ENCODE results near the gene GPR146. TPM values are rescaled to one million over a fixed set of nuclear protein-coding genes. Genes with fewer than 3 reads are reported as not detected.

GPR146 gene
- total RNA-seq, 2 donors from 2014 or later: 9.0 to 20.3 TPM

GRCh38 chr7:1090236-1090635 lies 45.9 kb downstream of the GPR146 start:
- H3K27ac ChIP-seq: no peak overlapping the region
- DNase-seq (ENCODE audit: low spot score): no peak
- no peaks in the 10 kb centered on the region for H3K9me3 ChIP-seq
- no peak for TF ChIP-seq CTCF (IDR thresholded peaks at IDR 0.05)
- H3K4me3 ChIP-seq: no peak overlapping the region
- H3K4me1 ChIP-seq (ENCODE audit: control insufficient read depth in 1 of 2, low read depth in 2 of 2): peaks cover 16 to 40% of the 10 kb centered on the region in 2 donors
- H3K36me3 ChIP-seq: peaks cover 8% of the 10 kb centered on the region
- no peaks in the 10 kb centered on the region for H3K27me3 ChIP-seq (replicated peaks; ENCODE audit: insufficient read depth)
- ATAC-seq (ENCODE audit: insufficient number of reproducible peaks, low FRiP score, low read depth): no peak

- Histone ChIP-seq H3K27ac (no peak overlapping the region), H3K36me3 (peaks cover 8% of the 10 kb centered on the region), H3K4me3 (no peak overlapping the region), H3K9me3 (no peaks in the 10 kb centered on the region), H3K27me3 (replicated peaks; ENCODE audit: insufficient read depth) (no peaks in the 10 kb centered on the region), H3K4me1 (ENCODE audit: control insufficient read depth in 1 of 2, low read depth in 2 of 2) (peaks cover 16 to 40% of the 10 kb centered on the region in 2 donors)
- ATAC-seq (ENCODE audit: insufficient number of reproducible peaks, low FRiP score, low read depth) (no peak), DNase-seq (ENCODE audit: low spot score) (no peak)
- TF ChIP-seq CTCF (IDR thresholded peaks at IDR 0.05): no peak
Measured at GRCh38 chr7:1090686-1091643, 46.6 kb downstream of the GPR146 start.

- ATAC-seq (ENCODE audit: insufficient number of reproducible peaks, low FRiP score, low read depth) (no peak), DNase-seq (ENCODE audit: low spot score) (no peak)
- H3K4me1 ChIP-seq (ENCODE audit: control insufficient read depth in 1 of 2, low read depth in 2 of 2): peaks cover 11 to 40% of the 10 kb centered on the region in 2 donors
- H3K36me3 ChIP-seq: peaks cover 8% of the 10 kb centered on the region
- no peak overlapping the region for H3K4me3 ChIP-seq
- no peaks in the 10 kb centered on the region for H3K27me3 ChIP-seq (replicated peaks; ENCODE audit: insufficient read depth)
- H3K9me3 ChIP-seq: no peaks in the 10 kb centered on the region
- H3K27ac ChIP-seq: no peak overlapping the region
- no peak for TF ChIP-seq CTCF (IDR thresholded peaks at IDR 0.05)
Measured at GRCh38 chr7:1091644-1092027, 47.3 kb downstream of the GPR146 start.

GRCh38 chr7:1092161-1092632 lies 47.9 kb downstream of the GPR146 start:
- no peaks in the 10 kb centered on the region for H3K9me3 ChIP-seq
- H3K4me3 ChIP-seq: no peak overlapping the region
- peaks cover 8% of the 10 kb centered on the region for H3K36me3 ChIP-seq
- ATAC-seq (ENCODE audit: insufficient number of reproducible peaks, low FRiP score, low read depth) (no peak), DNase-seq (ENCODE audit: low spot score) (no peak)
- no peaks in the 10 kb centered on the region for H3K27me3 ChIP-seq (replicated peaks; ENCODE audit: insufficient read depth)
- H3K4me1 ChIP-seq (ENCODE audit: control insufficient read depth in 1 of 2, low read depth in 2 of 2): peaks cover 13 to 40% of the 10 kb centered on the region in 2 donors
- no peak overlapping the region for H3K27ac ChIP-seq
- no peak for TF ChIP-seq CTCF (IDR thresholded peaks at IDR 0.05)

- Histone ChIP-seq H3K9me3 (no peaks in the 10 kb centered on the region), H3K27ac (no peak overlapping the region), H3K27me3 (replicated peaks; ENCODE audit: insufficient read depth) (no peaks in the 10 kb centered on the region), H3K36me3 (peaks cover 8% of the 10 kb centered on the region), H3K4me1 (ENCODE audit: control insufficient read depth in 1 of 2, low read depth in 2 of 2) (peaks cover 8 to 33% of the 10 kb centered on the region in 2 donors), H3K4me3 (no peak overlapping the region)
- TF ChIP-seq CTCF (IDR thresholded peaks at IDR 0.05): no peak
- ATAC-seq (ENCODE audit: insufficient number of reproducible peaks, low FRiP score, low read depth): no peak
- no peak for DNase-seq (ENCODE audit: low spot score)
Measured at GRCh38 chr7:1092806-1093501, 48.6 kb downstream of the GPR146 start.

Measured in thoracic aorta (tissue), 2 donors.